OCI-M2 (cell line): ENCODE results near the gene C19orf33.
"Not testable (repeated sequence)": the region's sequence is repeated elsewhere in the genome, so short reads cannot be mapped to it uniquely, and the experiment has no call there.

Experiments used
- DNase-seq: peaks from one replicate; lab custom pipeline; 2025; ENCODE audit not compliant: unreplicated experiment; lab: John Stamatoyannopoulos, UW

C19orf33 gene

DNA sequence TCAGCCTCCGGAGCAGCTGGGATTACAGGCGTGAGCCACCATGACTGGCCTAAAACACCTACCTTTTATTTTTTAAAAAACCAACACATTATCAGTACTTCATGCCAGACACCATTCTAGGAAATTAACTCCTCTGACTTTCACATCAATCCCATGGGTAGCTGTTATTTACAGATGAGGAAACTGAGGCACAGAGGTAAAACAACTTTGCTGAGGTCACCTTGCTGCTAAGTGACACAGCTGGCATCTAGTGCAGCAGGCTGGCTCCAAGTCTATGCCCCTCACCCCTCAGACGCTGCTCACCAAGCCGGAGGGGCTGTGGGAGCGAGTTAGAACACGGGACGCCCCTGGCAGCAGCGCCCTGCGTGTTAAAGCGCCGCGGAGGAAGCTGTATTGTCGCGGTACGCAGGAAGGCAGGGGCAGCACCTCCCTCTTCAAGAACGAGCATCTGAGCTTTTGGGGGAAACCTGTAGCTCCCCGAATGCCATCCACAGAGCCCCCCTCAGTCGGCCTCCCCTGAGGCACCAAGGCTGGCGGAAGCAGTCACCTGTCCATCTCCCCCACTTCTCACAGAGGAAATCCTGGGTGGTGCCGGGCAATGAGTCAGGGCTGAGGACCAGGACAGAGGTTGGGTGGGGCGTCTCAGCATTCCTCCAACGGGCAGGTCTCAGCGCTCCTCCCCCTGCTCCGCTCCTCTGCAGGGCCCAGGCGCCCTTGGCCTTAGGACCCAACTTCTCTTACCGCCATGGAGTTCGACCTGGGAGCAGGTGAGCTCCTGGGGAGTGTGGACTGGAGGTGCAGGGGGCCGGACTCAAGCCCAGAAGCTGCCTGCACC, at the start of gene C19orf33:
TSS of gene C19orf33 (plus strand) at position 735 of the 835 bp plus-strand sequence. CDS start at position 746, 11 bp downstream.
- DNase-seq, result no peak

DNA sequence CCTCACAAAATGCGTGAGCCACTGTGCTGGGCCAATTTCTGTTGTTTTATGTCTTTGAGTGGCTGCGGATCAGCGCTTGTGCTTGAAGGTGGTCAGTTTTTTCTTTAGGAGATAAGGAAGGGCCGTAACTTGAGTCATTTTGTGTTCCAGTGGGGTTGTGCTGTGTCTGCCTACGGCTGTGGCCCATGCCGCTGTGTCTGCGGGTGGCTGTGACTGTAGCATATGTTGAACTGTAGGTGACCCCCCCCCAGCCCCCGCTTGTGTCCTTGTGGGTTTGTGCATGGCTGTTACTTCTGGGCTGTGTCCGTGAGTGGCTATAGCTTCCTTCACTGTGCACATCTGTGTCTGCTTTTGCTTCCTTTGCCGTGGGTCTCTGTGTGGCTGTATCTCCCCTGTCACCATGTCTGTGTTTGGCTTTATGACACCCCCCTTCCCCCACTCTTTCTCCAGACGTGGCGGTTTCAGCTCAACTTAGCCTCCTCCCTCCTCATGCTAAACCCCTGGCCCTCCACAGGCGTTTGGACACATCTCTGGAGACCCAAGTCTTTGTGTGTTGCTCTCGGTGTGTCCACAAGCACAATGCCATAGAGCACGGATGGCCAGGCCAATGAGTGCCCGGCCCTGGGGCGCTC, 48.6 kb upstream of the C19orf33 start:
- no peak for DNase-seq

DNA sequence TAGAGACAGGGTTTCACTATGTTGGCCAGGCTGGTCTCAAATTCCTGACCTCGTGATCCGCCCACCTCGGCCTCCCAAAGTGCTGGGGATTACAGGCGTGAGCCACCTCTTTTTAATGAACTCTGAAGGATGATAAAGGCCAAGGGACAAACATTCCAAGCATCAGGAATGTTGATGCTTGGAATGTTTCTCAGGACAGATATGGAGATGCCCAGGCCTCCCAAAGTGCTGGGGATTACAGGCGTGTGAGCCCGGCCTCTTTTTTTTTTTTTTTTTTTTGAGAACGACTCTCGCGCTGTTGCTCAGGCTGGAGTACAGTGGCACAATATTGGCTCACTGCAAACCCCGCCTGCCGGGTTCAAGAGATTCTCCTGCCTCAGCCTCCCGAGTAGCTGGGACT, 42.1 kb upstream of the C19orf33 start:
- not testable (repeated sequence) for DNase-seq

DNA sequence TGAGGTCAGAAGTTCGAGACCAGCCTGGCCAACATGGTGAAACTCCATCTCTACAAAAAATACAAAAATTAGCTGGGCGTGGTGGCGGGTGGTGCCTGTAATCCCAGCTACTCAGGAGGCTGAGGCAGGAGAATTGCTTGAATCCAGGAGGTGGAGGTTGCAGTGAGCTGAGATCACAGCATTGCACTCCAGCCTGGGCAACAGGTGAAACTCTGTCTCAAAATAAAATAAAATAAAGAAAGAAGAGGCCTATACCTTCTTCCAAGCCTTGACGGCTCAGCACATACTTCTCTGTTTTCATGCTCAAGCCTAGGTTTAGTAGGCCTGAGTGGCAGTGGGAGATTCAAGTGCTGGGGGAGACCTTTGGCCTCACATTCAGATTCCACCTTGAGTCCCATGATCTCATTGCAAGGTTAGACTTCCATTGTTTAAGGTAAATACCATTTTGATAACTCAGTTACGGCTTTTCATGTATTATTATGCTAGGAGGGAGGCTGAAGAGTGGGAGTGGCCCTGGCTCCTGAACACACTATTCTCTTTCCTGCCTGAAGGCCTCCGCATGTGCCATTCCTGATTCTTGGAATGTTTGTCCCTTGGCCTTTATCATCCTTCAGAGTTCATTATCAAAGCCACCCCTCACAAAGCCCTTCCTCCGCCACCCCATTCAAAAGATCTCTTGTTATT, 41.3 kb upstream of the C19orf33 start:
- no peak for DNase-seq

DNA sequence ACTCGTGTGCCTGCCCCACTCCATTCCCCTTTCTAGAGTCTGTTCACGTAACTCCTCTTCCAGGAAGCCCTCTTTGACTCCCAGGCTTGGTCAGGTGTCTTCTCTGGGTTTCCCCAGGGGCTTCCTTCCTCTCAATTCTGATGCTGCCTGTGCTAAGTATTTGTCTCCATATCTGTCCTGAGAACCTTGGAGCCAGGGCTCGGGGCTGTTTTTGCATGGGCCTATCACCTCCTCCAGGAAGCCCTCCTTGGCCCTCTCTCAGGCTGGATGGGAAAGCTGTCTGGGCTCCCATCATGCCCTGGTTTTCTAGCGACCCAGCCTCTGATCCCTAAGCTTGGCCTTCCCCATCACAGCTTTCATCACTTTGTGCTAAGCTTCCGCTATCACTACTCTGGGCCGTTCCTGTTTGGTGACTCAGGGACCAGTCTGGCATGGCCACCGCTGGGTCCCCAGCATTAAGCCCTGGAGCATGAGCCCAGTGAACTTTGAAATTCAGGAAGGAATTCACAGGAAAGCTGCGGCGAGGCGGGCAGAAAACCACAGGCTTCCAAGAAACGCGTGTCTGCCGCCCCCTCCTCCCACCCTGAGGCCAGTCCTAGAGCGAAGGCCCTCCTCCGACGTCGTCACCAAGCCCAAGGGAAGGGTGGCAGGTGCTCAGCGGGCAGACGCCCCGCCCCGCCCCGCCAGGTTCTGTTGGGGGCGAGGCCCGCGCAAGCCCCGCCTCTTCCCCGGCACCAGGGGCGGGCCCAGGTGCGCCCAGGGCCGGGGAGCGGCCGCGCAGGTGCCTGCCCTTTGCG, 40.2 kb upstream of the C19orf33 start:
- DNase-seq, result no peak

DNA sequence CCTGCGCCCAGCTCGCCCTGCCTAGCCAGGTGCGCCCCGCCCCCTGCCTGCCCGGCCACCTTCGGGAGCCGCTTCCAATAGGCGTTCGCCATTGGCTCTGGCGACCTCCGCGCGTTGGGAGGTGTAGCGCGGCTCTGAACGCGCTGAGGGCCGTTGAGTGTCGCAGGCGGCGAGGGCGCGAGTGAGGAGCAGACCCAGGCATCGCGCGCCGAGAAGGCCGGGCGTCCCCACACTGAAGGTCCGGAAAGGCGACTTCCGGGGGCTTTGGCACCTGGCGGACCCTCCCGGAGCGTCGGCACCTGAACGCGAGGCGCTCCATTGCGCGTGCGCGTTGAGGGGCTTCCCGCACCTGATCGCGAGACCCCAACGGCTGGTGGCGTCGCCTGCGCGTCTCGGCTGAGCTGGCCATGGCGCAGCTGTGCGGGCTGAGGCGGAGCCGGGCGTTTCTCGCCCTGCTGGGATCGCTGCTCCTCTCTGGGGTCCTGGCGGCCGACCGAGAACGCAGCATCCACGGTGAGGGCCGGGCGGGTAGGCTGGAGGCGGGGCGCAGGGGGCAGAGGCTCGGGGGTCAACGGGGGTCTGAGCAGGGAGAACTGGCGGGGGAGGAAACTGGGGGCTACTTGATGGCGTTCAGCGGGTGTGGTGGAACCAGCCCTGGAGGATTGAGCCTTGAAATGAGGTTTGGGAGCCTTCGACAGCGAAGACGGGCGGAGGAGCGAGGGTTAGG, 39.4 kb upstream of the C19orf33 start, which contains the start of gene SPINT2:
TSS of gene SPINT2 (plus strand) at position 88 of the 727 bp plus-strand sequence. CDS start at position 408, 320 bp downstream.
- no peak for DNase-seq

DNA sequence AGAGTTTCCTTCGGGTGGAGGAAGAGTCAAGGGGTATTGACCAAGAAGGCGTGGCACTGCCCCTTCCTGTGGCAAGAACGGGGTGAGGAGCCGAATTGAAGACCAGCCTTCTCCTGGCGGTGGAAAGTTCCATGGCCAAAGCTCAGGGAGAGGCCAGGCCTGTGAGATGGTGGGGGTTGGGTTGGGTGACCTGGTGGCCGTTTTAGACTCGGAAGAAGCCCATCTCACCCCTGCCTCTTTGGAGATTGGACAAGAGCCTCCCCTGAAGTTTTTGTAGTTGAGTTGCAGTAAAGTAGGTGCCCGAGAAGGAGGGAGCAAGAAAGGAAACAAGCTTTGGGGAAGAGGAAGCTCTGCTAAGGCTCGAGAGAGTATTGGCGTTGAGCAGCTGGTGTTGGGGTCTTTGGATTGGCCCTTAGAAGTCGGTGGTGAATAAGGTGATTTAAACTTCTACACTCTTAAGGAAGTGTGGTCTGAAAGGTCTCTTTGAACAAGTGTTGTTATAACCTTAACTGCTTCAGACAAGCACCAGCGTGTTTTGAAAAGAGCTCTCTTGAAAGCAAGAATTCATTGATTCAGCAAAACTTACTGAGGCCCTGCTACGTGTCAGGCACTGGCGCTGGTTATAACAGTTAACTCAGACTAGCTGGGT, 38.7 kb upstream of the C19orf33 start:
- no peak for DNase-seq

DNA sequence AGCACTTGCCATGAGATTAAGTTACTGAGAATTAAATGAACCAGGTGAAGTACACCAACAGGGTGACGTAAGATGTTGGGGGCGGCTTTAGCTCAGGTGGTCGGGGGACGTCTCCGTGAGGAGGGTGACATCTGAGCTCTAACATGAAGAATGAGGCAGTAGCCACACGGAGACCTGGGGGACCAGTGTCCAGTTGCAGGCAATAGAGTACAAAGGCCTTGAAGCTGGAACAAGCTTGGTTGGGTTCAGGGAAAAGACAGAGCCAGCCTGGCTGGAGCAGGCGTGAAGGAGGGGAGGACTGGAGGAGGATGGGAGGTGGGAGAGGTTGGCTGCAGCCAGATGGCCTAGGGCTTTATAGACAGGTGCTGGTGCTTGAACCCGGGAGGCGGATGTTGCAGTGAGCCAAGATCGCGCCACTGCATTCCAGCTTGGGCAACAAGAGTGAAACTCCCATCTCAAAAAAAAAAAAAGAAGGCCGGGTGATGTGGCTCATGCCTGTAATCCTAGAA, 38.1 kb upstream of the C19orf33 start:
- DNase-seq, result no peak

DNA sequence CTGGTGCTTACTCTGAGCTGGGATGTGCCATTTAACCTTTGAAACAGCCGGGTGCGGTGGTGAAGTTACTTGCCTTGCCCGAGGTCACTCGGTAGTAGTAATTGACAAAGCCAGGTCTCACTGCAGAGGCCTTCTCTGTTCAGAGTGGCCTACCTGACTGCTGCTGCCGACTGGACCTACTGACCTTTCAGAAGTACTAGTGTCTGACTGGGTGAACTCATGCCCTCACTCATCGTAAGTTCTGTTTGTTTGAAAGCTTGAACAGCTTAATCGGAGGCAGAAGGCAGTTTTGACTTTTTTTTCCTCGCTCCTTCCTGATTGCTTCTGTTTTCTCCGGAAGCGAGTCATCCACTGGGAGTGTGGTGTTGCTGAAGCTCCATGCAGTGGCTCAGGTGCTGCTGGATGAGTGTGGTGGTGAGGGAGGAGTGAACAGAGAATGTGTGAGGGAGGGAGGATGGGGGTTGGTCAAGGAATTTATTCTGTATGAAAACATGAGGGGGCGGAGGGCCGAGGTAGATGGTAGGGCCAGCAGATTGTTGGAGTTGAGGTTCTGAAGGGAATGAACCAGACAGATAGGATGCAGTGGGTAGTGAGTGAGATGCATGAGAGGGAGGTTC, 37.0 kb upstream of the C19orf33 start:
- no peak for DNase-seq

DNA sequence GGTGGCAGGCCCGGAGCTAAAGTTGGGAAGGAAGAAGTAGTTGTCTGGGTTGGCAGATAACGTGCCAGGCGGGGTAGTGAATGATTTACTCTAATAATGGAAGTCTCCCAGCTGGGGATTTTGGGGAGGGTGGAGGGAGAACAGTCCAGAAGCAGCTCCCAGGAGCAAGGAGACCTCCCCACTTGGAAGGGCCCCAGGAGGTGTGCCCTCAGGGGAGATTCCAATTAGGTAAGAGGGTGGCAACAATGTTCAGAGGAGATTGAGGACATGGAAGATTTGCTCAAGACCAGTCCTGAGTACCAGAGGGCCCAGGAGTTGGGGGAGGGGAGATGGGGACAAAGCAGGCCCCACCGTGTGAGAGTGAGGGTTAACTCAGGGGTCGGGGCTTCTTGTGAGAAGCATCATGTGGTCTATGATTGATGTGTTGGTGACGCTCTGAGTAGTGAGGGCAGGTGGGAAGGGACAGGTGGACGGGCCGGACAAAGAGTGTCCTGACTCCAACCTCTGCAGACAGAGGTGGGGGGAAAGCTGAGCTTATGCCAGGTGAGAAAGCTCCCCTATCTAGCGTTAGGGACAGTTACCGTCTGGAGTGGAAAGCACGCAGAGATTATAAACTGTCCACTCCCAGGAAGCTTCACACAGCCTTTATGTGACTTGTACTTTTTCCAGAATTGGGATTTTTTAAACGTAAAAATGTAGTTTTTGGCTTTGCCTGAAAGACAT, 36.1 kb upstream of the C19orf33 start:
- DNase-seq, result no peak

DNA sequence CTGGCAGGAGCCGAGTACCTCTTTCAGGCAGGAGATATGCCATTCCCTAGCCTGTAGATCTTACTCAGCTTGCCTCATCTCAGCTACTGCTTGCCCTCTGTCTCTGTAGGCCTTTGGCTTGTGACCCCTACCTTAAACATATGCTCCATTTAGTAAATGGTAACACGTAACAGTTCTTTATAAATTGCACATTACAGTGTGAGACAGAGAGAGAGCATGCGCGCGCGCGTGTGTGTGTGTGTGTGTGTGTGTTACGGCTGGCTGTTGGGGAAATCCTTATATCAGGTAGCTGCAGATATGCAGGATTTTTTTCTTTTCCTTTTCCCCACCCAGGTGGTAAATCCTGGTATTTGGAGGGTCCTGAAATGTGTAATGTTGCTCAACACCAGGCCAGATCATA, 35.5 kb upstream of the C19orf33 start:
- DNase-seq, result no peak

DNA sequence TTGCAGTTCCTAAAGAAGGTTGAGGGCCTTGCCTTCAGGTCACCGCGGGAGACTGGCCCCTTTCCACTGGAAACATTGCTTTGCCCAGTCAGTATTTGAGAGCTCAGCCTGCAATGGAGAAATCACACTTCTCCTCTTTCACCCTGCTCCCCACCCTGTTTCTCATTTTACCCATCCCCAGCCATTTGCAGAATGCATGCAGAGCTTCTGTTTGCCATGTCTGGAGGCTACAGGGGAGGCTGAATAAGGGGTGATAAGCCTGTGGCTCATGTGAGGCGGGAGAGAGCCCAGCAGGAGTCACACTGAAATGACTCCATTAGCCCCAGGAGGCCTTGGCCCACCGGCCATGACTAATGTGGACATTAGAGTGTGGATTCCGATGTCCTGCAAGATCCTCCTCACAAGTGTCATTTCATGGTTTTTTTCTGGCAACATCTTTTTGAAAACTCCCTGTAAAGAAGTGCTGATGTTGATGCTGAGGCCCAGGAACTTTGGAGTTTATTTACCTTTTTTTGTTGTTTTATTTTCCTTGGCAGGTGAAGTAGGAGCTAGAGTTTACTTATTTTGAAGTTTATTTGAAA, 33.4 kb upstream of the C19orf33 start:
- peak; percentile 95 for DNase-seq

DNA sequence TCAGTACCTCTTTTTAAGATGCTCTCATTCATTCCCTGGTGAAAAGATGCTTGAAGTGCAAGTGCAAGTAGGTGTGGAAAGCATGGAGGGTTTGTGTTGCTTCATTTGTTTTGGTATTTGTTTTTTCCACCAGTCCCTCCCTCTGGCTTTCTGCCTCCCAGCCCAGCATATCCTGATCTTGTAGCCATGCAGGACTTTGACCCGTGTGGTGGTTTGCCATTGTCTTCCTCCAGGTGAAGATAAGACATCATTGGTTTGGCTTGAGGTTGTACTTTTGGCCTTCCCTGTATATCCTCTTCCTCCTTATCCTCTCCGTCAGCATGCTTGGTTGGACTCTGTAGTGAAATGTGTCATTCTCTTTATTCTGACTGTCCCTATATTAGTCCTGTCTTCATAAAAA, 30.6 kb upstream of the C19orf33 start:
- no peak for DNase-seq

DNA sequence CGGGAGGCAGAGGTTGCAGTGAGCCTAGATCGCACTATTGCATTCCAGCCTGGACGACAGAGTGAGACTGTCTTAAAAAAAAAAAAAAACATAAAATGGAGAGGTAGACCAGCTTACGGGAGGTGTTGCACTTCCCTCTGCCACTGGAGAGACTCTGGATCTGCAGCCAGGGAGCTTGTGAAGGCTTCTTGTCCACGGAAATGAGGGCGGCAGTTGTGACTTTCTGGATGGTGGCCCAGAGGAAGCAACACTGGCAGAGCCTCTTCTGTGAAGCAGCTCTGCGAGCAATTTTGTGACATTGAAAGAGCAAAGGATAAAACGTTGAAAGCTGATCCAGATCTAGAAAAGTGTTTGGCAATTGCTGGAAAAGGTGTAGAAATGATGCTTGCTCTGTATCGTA, 29.3 kb upstream of the C19orf33 start:
- DNase-seq, result no peak

DNA sequence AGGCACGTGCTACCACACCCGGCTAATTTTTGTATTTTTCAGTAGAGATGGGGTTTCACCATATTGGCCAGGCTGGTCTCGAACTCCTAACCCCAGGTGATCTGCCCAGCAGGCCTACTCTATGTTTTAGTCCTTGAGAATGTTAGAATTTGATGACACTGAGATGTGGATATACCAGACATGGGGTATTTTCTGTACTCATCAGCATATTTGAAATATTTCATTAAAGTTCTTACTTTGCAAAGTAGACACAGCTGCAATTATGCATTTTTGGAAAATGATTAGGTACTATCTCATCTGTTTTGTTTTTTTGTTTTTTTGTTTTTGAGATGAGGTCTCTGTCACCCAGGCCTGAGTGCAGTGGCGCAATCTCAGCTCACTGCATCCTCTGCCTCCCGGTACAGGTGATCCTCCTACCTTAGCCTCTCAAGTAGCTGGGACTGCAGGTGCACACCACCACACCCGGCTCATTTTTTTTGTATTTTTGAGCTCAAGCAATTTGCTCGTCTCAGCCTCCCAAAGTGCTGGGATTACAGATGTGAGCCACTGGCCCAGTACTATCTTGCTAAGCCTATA, 27.0 kb upstream of the C19orf33 start:
- DNase-seq, result no peak

DNA sequence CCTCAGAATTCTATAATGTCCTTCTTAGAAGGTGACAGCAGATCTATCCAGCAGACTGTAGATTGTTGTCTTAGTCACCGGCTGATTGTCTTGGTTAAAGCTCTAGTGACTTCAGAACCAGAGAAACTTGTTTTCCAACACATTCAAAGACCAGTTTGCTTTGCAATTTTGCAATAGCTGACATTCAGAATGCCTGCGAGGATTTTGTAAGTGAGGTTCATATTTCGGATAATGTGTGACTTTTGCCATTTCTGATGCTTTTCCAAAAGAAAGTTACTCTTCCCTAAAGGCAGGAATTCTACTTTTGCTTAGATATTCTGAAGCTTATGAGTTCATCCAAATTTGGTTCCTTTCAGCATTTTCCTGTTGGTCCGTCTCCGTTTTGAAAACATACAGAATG, 26.5 kb upstream of the C19orf33 start:
- no peak for DNase-seq

DNA sequence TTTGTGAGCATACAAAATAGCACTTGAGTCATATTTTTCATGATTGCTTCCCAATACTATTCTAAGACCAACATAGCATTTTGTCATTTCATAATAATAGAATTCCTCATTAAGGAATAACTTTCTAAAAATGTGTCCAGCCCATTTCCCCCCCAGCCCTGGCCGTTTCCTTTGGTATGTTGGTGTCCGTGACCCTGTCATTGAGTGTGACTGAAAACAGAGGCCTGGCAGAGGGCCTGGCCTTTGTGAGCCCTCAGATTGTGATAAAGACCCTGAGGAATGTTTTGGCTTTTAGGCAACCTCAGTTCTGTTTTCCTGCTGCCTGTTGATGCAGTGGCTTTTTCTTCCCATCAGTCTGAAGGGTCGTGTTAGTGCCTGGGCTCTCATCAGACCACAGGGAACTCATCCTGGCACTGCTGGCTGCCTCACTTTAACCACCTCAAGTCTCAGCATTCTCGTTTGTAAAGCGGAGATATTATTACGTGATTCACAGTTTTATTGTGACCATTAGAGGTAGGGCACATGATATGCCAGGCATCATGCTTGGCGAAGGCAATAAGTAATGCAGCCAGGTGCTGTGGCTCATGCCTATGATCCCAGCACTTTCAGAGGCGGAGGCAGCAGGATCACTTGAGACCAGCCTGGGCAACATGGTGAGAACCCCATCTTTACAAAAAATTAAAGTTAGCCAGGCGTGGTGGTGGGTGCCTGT, 25.9 kb upstream of the C19orf33 start:
- no peak for DNase-seq
